PC-3 (cell line): ENCODE measurements around the gene RARA. TPM values are rescaled to one million over a fixed set of nuclear protein-coding genes. Genes with fewer than 3 reads are reported as not detected.

ENCODE experiments used
- ATAC-seq: fragments of 200-7000 bp; cut with Tn5 transposase; 2 replicates; pipeline ENCODE4 v1.9.1; 2020; ENCODE audit warnings: mild to moderate bottlenecking, moderate library complexity
- BruUV-seq: library from RNA; stranded (reverse); fragments of 400-500 nt; replicated peaks from 2 replicates; lab custom pipeline; 2021; lab: Mats Ljungman, UMichigan
- CTCF ChIA-PET: fragments of 300-600 bp; sonication (Branson Sonifier 250); formaldehyde crosslinking; loops from one replicate; lab custom pipeline; 2022; ENCODE audit warnings: antibody characterized with exemption; lab: Charles Lee
- POLR2A ChIA-PET: fragments of 300-600 bp; sonication (Branson Sonifier 250); formaldehyde crosslinking; loops from one replicate; lab custom pipeline; 2022; ENCODE audit warnings: antibody characterized with exemption; ENCODE audit not compliant: unreplicated experiment; lab: Charles Lee
- DNase-seq: peaks from one replicate; pipeline ENCODE4 v3.0.0-alpha.2; 2015
- H2AFZ ChIP-seq: fragments of 300-600 bp; sonication (generic); 2 replicates; pipeline ENCODE4 v1.6.0; 2016; ENCODE audit warnings: antibody characterized with exemption, low read length
- H3F3A ChIP-seq: fragments of 300-600 bp; sonication (generic); one replicate; pipeline ENCODE4 v1.6.0; 2017; ENCODE audit warnings: antibody characterized with exemption, low read length, control low read depth, mild to moderate bottlenecking; ENCODE audit not compliant: unreplicated experiment
- H3K27ac ChIP-seq: fragments of 300-600 bp; sonication (generic); 2 replicates; pipeline ENCODE4 v1.5.1; 2016; ENCODE audit warnings: mild to moderate bottlenecking, low read length
- H3K27me3 ChIP-seq: fragments of 300-600 bp; sonication (generic); 2 replicates; pipeline ENCODE4 v1.6.1; 2016; ENCODE audit warnings: low read length, mixed read lengths
- H3K36me3 ChIP-seq: fragments of 300-600 bp; sonication (generic); 2 replicates; pipeline ENCODE4 v1.6.1; 2016; ENCODE audit warnings: low read depth, mixed run types, low read length, mixed read lengths
- H3K4me1 ChIP-seq: fragments of 300-600 bp; sonication (generic); 2 replicates; pipeline ENCODE4 v1.5.1; 2016; ENCODE audit warnings: low read length; ENCODE audit not compliant: insufficient read depth
- H3K4me2 ChIP-seq: fragments of 300-600 bp; sonication (generic); 2 replicates; pipeline ENCODE4 v1.6.0; 2016; ENCODE audit warnings: low read length
- H3K4me3 ChIP-seq: fragments of 300-600 bp; sonication (generic); 2 replicates; pipeline ENCODE4 v1.5.1; 2016; ENCODE audit warnings: mild to moderate bottlenecking, low read length, mixed read lengths
- H3K79me2 ChIP-seq: fragments of 300-600 bp; sonication (generic); 2 replicates; pipeline ENCODE4 v1.6.1; 2017; ENCODE audit warnings: low read length, mixed read lengths
- H3K9ac ChIP-seq: fragments of 300-600 bp; sonication (generic); 2 replicates; pipeline ENCODE4 v1.6.0; 2016; ENCODE audit warnings: mild to moderate bottlenecking, low read length
- H3K9me2 ChIP-seq: fragments of 300-600 bp; sonication (generic); replicated peaks from 2 replicates; pipeline ENCODE4 v1.6.1; 2016; ENCODE audit warnings: mixed run types, low read length, mixed read lengths
- H3K9me3 ChIP-seq: fragments of 300-600 bp; sonication (generic); 2 replicates; pipeline ENCODE4 v1.6.1; 2016; ENCODE audit warnings: low read length, mixed read lengths
- H4K20me1 ChIP-seq: fragments of 300-600 bp; sonication (generic); 2 replicates; pipeline ENCODE4 v1.6.1; 2016; ENCODE audit warnings: low read length, mixed read lengths
- EZH2 ChIP-seq: fragments of 300-600 bp; sonication (generic); IDR thresholded peaks from one replicate; pipeline ENCODE4 v1.6.1; 2017; ENCODE audit warnings: antibody characterized with exemption, mild to moderate bottlenecking, low read length; ENCODE audit not compliant: unreplicated experiment
- EZH2phosphoT487 ChIP-seq: fragments of 300-600 bp; sonication (generic); IDR thresholded peaks from 2 replicates; pipeline ENCODE4 v1.6.1; 2018; ENCODE audit warnings: mild to moderate bottlenecking, antibody characterized with exemption, low read length, borderline replicate concordance
- intact Hi-C: fragments of 100-400 bp; cut with micrococcal nuclease; formaldehyde crosslinking; loops from 2 replicates; pipeline ENCODE4 v1.9.0; 2023
- total RNA-seq: library from RNA; depleted of rRNA; stranded (reverse); fragments of >200 nt; gene quantifications from 2 replicates; pipeline ENCODE4 v1.2.3, GENCODE V29; 2014
- TF ChIP-seq, protein P1 (sequence below): fragments of 300-600 bp; sonication (generic); conservative IDR thresholded peaks from 2 replicates; pipeline ENCODE4 v1.5.1; 2017; ENCODE audit warnings: antibody characterized with exemption, low read depth, mild to moderate bottlenecking, low read length

The RARA gene
- total RNA-seq, 1 experiment from 2014 or later, result 19.6 TPM

DNA sequence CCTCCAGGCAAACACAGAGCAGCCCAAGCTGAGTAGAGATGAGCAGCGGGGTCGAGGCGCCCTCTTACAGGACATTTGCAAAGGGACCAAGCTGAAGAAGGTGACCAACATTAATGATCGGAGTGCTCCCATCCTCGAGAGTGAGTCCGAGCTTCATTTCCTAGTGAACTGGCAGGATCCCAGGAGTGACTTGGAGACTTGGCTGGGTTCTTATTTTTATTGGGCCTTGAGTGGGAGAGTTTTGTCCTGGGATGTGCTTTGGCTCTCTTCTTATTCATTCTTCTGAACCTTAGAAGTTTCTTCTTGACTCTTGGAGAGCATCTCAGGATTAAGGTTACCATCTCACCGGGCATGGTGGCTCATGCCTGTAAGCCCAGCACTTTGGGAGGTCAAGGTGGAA lies 48.5 kb upstream of the RARA start:
- Histone ChIP-seq H3K36me3 (peaks cover 9% of the 10 kb centered on the region), H3F3A (no peaks in the 10 kb centered on the region), H3K4me2 (no peak overlapping the region), H2AFZ (no peak overlapping the region), H4K20me1 (no peaks in the 10 kb centered on the region), H3K27me3 (no peaks in the 10 kb centered on the region), H3K27ac (no peak overlapping the region), H3K9ac (no peak overlapping the region), H3K79me2 (no peaks in the 10 kb centered on the region), H3K4me1 (no peaks in the 10 kb centered on the region), H3K9me2 (no peaks in the 10 kb centered on the region), H3K4me3 (no peak overlapping the region), H3K9me3 (no peaks in the 10 kb centered on the region)
- no peak for DNase-seq
- TF ChIP-seq EZH2, result no peak
- TF ChIP-seq, protein P1, sequence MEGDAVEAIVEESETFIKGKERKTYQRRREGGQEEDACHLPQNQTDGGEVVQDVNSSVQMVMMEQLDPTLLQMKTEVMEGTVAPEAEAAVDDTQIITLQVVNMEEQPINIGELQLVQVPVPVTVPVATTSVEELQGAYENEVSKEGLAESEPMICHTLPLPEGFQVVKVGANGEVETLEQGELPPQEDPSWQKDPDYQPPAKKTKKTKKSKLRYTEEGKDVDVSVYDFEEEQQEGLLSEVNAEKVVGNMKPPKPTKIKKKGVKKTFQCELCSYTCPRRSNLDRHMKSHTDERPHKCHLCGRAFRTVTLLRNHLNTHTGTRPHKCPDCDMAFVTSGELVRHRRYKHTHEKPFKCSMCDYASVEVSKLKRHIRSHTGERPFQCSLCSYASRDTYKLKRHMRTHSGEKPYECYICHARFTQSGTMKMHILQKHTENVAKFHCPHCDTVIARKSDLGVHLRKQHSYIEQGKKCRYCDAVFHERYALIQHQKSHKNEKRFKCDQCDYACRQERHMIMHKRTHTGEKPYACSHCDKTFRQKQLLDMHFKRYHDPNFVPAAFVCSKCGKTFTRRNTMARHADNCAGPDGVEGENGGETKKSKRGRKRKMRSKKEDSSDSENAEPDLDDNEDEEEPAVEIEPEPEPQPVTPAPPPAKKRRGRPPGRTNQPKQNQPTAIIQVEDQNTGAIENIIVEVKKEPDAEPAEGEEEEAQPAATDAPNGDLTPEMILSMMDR, result no peak
- no peak for TF ChIP-seq EZH2phosphoT487
- ATAC-seq, result no peak
- BruUV-seq, result no TSS peak
- intact Hi-C loops, result no loop called here
- ChIA-PET CTCF (no interaction called here), POLR2A (no interaction called here)

- no TSS peak for BruUV-seq
- Histone ChIP-seq H3K9me2 (no peaks in the 10 kb centered on the region), H3F3A (no peaks in the 10 kb centered on the region), H3K4me2 (no peak overlapping the region), H4K20me1 (no peaks in the 10 kb centered on the region), H3K36me3 (peaks cover 10% of the 10 kb centered on the region), H3K4me3 (no peak overlapping the region), H3K9ac (no peak overlapping the region), H2AFZ (no peak overlapping the region), H3K4me1 (no peaks in the 10 kb centered on the region), H3K9me3 (no peaks in the 10 kb centered on the region), H3K27me3 (no peaks in the 10 kb centered on the region), H3K27ac (no peak overlapping the region), H3K79me2 (no peaks in the 10 kb centered on the region)
- ChIA-PET CTCF (no interaction called here), POLR2A (no interaction called here)
- DNase-seq, result no peak
- intact Hi-C loops, result no loop called here
- no peak for ATAC-seq
- no peak for TF ChIP-seq EZH2
Measured at GRCh38 chr17:40264458-40265185, 44.4 kb upstream of the RARA start.

GRCh38 chr17:40265337-40265736 lies 43.6 kb upstream of the RARA start:
- H3K36me3 ChIP-seq, result peaks cover 10% of the 10 kb centered on the region
- H3K4me1 ChIP-seq, result no peaks in the 10 kb centered on the region
- ChIA-PET POLR2A (no interaction called here), CTCF (no interaction called here)
- no peaks in the 10 kb centered on the region for H3K27me3 ChIP-seq
- no peak for ATAC-seq
- H2AFZ ChIP-seq, result no peak overlapping the region
- TF ChIP-seq, protein P1, result no peak
- TF ChIP-seq EZH2 (no peak), EZH2phosphoT487 (no peak)
- intact Hi-C loops, result no loop called here
- H3K4me2 ChIP-seq, result no peak overlapping the region
- H4K20me1 ChIP-seq, result no peaks in the 10 kb centered on the region
- H3K27ac ChIP-seq, result no peak overlapping the region
- H3K9me2 ChIP-seq, result no peaks in the 10 kb centered on the region
- H3K79me2 ChIP-seq, result no peaks in the 10 kb centered on the region
- DNase-seq, result no peak
- BruUV-seq, result no TSS peak
- H3F3A ChIP-seq, result no peaks in the 10 kb centered on the region
- H3K9me3 ChIP-seq, result no peaks in the 10 kb centered on the region
- no peak overlapping the region for H3K9ac ChIP-seq
- H3K4me3 ChIP-seq, result no peak overlapping the region
